Thoracic aorta (tissue), 2 donors: Measurements from ENCODE around the gene ZNF697. TPM values are rescaled to one million over a fixed set of nuclear protein-coding genes. Genes with fewer than 3 reads are reported as not detected.

Experiments
- ATAC-seq: fragments of 150-250 bp; one replicate; pipeline ENCODE4 v1.8.0; 2017; ENCODE audit warnings: low read depth; ENCODE audit not compliant: insufficient number of reproducible peaks, low FRiP score
- DNase-seq: peaks from one replicate; pipeline ENCODE4 v3.0.0-alpha.2; 2020; ENCODE audit warnings: low spot score
- H3K27ac ChIP-seq, 2 donors: fragments of 200-600 bp; sonication (generic); 1 replicate in 1 of 2; 2 replicates in 1 of 2; pipeline ENCODE4 v1.5.1; 2016; ENCODE audit warnings: mild to moderate bottlenecking in 2 of 2, moderate library complexity in 2 of 2
- H3K27me3 ChIP-seq: fragments of 200-600 bp; sonication (generic); replicated peaks from 2 replicates; pipeline ENCODE4 v1.6.0; 2016; ENCODE audit warnings: mild to moderate bottlenecking; ENCODE audit not compliant: insufficient read depth
- H3K36me3 ChIP-seq: fragments of 200-600 bp; sonication (generic); one replicate; pipeline ENCODE4 v1.5.1; 2016
- H3K4me1 ChIP-seq, 2 donors: fragments of 200-600 bp; sonication (generic); 1 replicate in 1 of 2; 2 replicates in 1 of 2; pipeline versions ENCODE4 v1.5.1 to v1.6.0; 2016; ENCODE audit warnings: low read depth in 2 of 2, mild to moderate bottlenecking in 1 of 2; ENCODE audit not compliant: control insufficient read depth in 1 of 2
- H3K4me3 ChIP-seq: fragments of 200-600 bp; sonication (generic); 2 replicates; pipeline ENCODE4 v1.5.1; 2016; ENCODE audit warnings: mild to moderate bottlenecking
- H3K9me3 ChIP-seq: fragments of 200-600 bp; sonication (generic); 2 replicates; pipeline ENCODE4 v1.5.1; 2016
- CTCF ChIP-seq: fragments of 200-600 bp; sonication (generic); IDR thresholded peaks from one replicate; pipeline ENCODE4 v1.5.1; 2019; ENCODE audit warnings: antibody characterized with exemption
- total RNA-seq, 2 donors: library from RNA; depleted of rRNA; stranded (reverse); fragments of >200 nt; gene quantifications; one replicate each; pipeline versions ENCODE4 v1.1.0 to v1.2.3, GENCODE V29; 2016

Gene ZNF697
- total RNA-seq, 2 donors from 2014 or later: 0.95 to 4.1 TPM

GRCh38 chr1:119602169-119602568 is 45.9 kb downstream of the ZNF697 start:
- TF ChIP-seq CTCF: no peak
- H3K27me3 ChIP-seq: no peaks in the 10 kb centered on the region
- no peaks in the 10 kb centered on the region for H3K4me1 ChIP-seq
- DNase-seq (no peak), ATAC-seq (no peak)
- H3K9me3 ChIP-seq: no peaks in the 10 kb centered on the region
- H3K27ac ChIP-seq: no peak overlapping the region
- H3K4me3 ChIP-seq: no peak overlapping the region
- no peaks in the 10 kb centered on the region for H3K36me3 ChIP-seq

- DNase-seq (no peak), ATAC-seq (no peak)
- Histone ChIP-seq H3K9me3 (no peaks in the 10 kb centered on the region), H3K4me1 (no peaks in the 10 kb centered on the region), H3K27me3 (no peaks in the 10 kb centered on the region), H3K4me3 (no peak overlapping the region), H3K27ac (no peak overlapping the region), H3K36me3 (no peaks in the 10 kb centered on the region)
- TF ChIP-seq CTCF: no peak
Measured at GRCh38 chr1:119600976-119601375, 47.1 kb downstream of the ZNF697 start.

- ATAC-seq: no peak
- Histone ChIP-seq H3K36me3 (no peaks in the 10 kb centered on the region), H3K27ac (no peak overlapping the region), H3K9me3 (no peaks in the 10 kb centered on the region), H3K27me3 (no peaks in the 10 kb centered on the region), H3K4me3 (no peak overlapping the region), H3K4me1 (no peaks in the 10 kb centered on the region)
- no peak for DNase-seq
- TF ChIP-seq CTCF: no peak
Measured at GRCh38 chr1:119600561-119600960, 47.5 kb downstream of the ZNF697 start.

- no peak for TF ChIP-seq CTCF
- no peak overlapping the region for H3K4me3 ChIP-seq
- H3K27me3 ChIP-seq: no peaks in the 10 kb centered on the region
- no peak overlapping the region for H3K27ac ChIP-seq
- no peaks in the 10 kb centered on the region for H3K36me3 ChIP-seq
- H3K9me3 ChIP-seq: no peaks in the 10 kb centered on the region
- no peak for ATAC-seq
- no peak for DNase-seq
- no peaks in the 10 kb centered on the region for H3K4me1 ChIP-seq
Measured at GRCh38 chr1:119595606-119596005, 52.5 kb downstream of the ZNF697 start.

GRCh38 chr1:119595168-119595567 is 52.9 kb downstream of the ZNF697 start:
- Histone ChIP-seq H3K4me3 (no peak overlapping the region), H3K36me3 (no peaks in the 10 kb centered on the region), H3K9me3 (no peaks in the 10 kb centered on the region), H3K27me3 (no peaks in the 10 kb centered on the region), H3K27ac (no peak overlapping the region), H3K4me1 (no peaks in the 10 kb centered on the region)
- ATAC-seq: no peak
- DNase-seq: no peak
- no peak for TF ChIP-seq CTCF
